Measurements from ENCODE around the gene CHD6.

DNA sequence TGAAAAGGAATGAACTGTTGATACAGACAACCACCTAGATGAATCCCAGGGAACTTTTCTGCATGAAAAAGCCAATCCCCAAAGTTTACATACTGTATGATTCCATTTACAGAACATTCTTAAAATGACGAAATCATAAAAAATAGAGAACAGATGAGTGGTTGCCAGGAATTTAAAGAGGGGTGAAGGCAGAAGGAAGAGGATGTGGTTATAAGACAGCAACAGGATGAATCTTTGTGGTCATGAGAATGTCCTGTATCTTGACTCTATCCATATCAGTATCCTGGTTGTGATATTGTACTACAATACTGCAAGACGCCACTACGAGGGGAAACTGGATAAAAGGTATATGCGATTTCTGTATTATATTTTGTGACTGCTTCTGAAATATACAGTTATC lies 181.5 kb downstream of the CHD6 start:
- TF ChIP-seq, protein P1, sequence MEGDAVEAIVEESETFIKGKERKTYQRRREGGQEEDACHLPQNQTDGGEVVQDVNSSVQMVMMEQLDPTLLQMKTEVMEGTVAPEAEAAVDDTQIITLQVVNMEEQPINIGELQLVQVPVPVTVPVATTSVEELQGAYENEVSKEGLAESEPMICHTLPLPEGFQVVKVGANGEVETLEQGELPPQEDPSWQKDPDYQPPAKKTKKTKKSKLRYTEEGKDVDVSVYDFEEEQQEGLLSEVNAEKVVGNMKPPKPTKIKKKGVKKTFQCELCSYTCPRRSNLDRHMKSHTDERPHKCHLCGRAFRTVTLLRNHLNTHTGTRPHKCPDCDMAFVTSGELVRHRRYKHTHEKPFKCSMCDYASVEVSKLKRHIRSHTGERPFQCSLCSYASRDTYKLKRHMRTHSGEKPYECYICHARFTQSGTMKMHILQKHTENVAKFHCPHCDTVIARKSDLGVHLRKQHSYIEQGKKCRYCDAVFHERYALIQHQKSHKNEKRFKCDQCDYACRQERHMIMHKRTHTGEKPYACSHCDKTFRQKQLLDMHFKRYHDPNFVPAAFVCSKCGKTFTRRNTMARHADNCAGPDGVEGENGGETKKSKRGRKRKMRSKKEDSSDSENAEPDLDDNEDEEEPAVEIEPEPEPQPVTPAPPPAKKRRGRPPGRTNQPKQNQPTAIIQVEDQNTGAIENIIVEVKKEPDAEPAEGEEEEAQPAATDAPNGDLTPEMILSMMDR (optimal IDR thresholded peaks at IDR 0.05 in 1 of 3, IDR thresholded peaks at IDR 0.05 in 1 of 3, conservative IDR thresholded peaks at IDR 0.05 in 1 of 3; ENCODE audit: extremely low read depth in 1 of 3, insufficient read depth in 2 of 3, low read length in 3 of 3), result no peak
- TF ChIP-seq EZH2 (IDR thresholded peaks at IDR 0.05; ENCODE audit: low read length), result no peak

Measured in keratinocyte (primary cell).